ENCODE measurements around the gene WARS2. TPM values are rescaled to one million over a fixed set of nuclear protein-coding genes. Genes with fewer than 3 reads are reported as not detected.

WARS2 gene
- total and polyA plus RNA-seq, 2 donors = 6.8 to 29.3 TPM

- Histone ChIP-seq H3K4me3 (ENCODE audit: low read depth, low read length) (no peak overlapping the region), H3K36me3 (ENCODE audit: insufficient read depth) (no peaks in the 10 kb centered on the region), H3K4me1 (ENCODE audit: insufficient read depth) (peaks cover 6% of the 10 kb centered on the region), H3K27ac (ENCODE audit: low read depth) (no peak overlapping the region)
- no peak for DNase-seq (ENCODE audit: extremely low spot score)
- WGBS = 51% methylated on average over 14 of the region's 14 CpGs
Measured at GRCh38 chr1:119003413-119004128, 136.9 kb downstream of the WARS2 start.

GRCh38 chr1:119002028-119002686 lies 138.3 kb downstream of the WARS2 start:
- Histone ChIP-seq H3K36me3 (ENCODE audit: insufficient read depth) (no peaks in the 10 kb centered on the region), H3K4me3 (ENCODE audit: low read depth, low read length) (no peak overlapping the region), H3K4me1 (ENCODE audit: insufficient read depth) (peaks cover 4% of the 10 kb centered on the region), H3K27ac (ENCODE audit: low read depth) (no peak overlapping the region)
- 13% methylated on average over 16 of the region's 16 CpGs for WGBS
- no peak for DNase-seq (ENCODE audit: extremely low spot score)

- DNase-seq (ENCODE audit: extremely low spot score) = no peak
- Histone ChIP-seq H3K4me1 (ENCODE audit: insufficient read depth) (peaks cover 2% of the 10 kb centered on the region), H3K4me3 (ENCODE audit: low read depth, low read length) (no peak overlapping the region), H3K36me3 (ENCODE audit: insufficient read depth) (no peaks in the 10 kb centered on the region), H3K27ac (ENCODE audit: low read depth) (no peak overlapping the region)
- WGBS = 2% methylated on average over 49 of the region's 49 CpGs
Measured at GRCh38 chr1:119001181-119002027, 139.0 kb downstream of the WARS2 start.

- 3% methylated on average over 44 of the region's 44 CpGs for WGBS
- Histone ChIP-seq H3K27ac (ENCODE audit: low read depth) (no peak overlapping the region), H3K4me1 (ENCODE audit: insufficient read depth) (peaks cover 2% of the 10 kb centered on the region), H3K4me3 (ENCODE audit: low read depth, low read length) (no peak overlapping the region), H3K36me3 (ENCODE audit: insufficient read depth) (no peaks in the 10 kb centered on the region)
- no peak for DNase-seq (ENCODE audit: extremely low spot score)
Measured at GRCh38 chr1:119000371-119001180, 139.9 kb downstream of the WARS2 start.

- no peak overlapping the region for H3K27ac ChIP-seq (ENCODE audit: low read depth)
- H3K4me3 ChIP-seq (ENCODE audit: low read depth, low read length) = no peak overlapping the region
- no peaks in the 10 kb centered on the region for H3K36me3 ChIP-seq (ENCODE audit: insufficient read depth)
- no peak for DNase-seq (ENCODE audit: extremely low spot score)
- WGBS = 12% methylated on average over 27 of the region's 27 CpGs
- peaks cover 2% of the 10 kb centered on the region for H3K4me1 ChIP-seq (ENCODE audit: insufficient read depth)
Measured at GRCh38 chr1:118999348-119000071, 140.9 kb downstream of the WARS2 start.

GRCh38 chr1:118998171-118998570 lies 142.3 kb downstream of the WARS2 start:
- no peak overlapping the region for H3K4me3 ChIP-seq (ENCODE audit: low read depth, low read length)
- 34% methylated on average over 2 of the region's 2 CpGs for WGBS
- H3K4me1 ChIP-seq (ENCODE audit: insufficient read depth) = peaks cover 2% of the 10 kb centered on the region
- no peak for DNase-seq (ENCODE audit: extremely low spot score)
- no peak overlapping the region for H3K27ac ChIP-seq (ENCODE audit: low read depth)
- no peaks in the 10 kb centered on the region for H3K36me3 ChIP-seq (ENCODE audit: insufficient read depth)

- WGBS = 14% methylated on average over 7 of the region's 7 CpGs
- Histone ChIP-seq H3K36me3 (ENCODE audit: insufficient read depth) (no peaks in the 10 kb centered on the region), H3K27ac (ENCODE audit: low read depth) (no peak overlapping the region), H3K4me1 (ENCODE audit: insufficient read depth) (peaks cover 2% of the 10 kb centered on the region), H3K4me3 (ENCODE audit: low read depth, low read length) (no peak overlapping the region)
- DNase-seq (ENCODE audit: extremely low spot score) = no peak
Measured at GRCh38 chr1:118997225-118997624, 143.2 kb downstream of the WARS2 start.

- Histone ChIP-seq H3K4me3 (ENCODE audit: low read depth, low read length) (no peak overlapping the region), H3K27ac (ENCODE audit: low read depth) (no peak overlapping the region), H3K36me3 (ENCODE audit: insufficient read depth) (no peaks in the 10 kb centered on the region), H3K4me1 (ENCODE audit: insufficient read depth) (no peaks in the 10 kb centered on the region)
- 60% methylated on average over 3 of the region's 3 CpGs for WGBS
- DNase-seq (ENCODE audit: extremely low spot score) = no peak
Measured at GRCh38 chr1:118995312-118996016, 145.0 kb downstream of the WARS2 start.

- Histone ChIP-seq H3K27ac (ENCODE audit: low read depth) (no peak overlapping the region), H3K4me1 (ENCODE audit: insufficient read depth) (no peaks in the 10 kb centered on the region), H3K4me3 (ENCODE audit: low read depth, low read length) (no peak overlapping the region), H3K36me3 (ENCODE audit: insufficient read depth) (no peaks in the 10 kb centered on the region)
- WGBS = 19% methylated on average over 9 of the region's 9 CpGs
- DNase-seq (ENCODE audit: extremely low spot score) = no peak
Measured at GRCh38 chr1:118993700-118994026, 146.8 kb downstream of the WARS2 start.

- Histone ChIP-seq H3K4me3 (ENCODE audit: low read depth, low read length) (no peak overlapping the region), H3K36me3 (ENCODE audit: insufficient read depth) (no peaks in the 10 kb centered on the region), H3K4me1 (ENCODE audit: insufficient read depth) (no peaks in the 10 kb centered on the region), H3K27ac (ENCODE audit: low read depth) (no peak overlapping the region)
- no peak for DNase-seq (ENCODE audit: extremely low spot score)
- WGBS = 5% methylated on average over 53 of the region's 53 CpGs
Measured at GRCh38 chr1:118992868-118993699, 147.4 kb downstream of the WARS2 start.

GRCh38 chr1:118992237-118992825 lies 148.1 kb downstream of the WARS2 start:
- Histone ChIP-seq H3K4me3 (ENCODE audit: low read depth, low read length) (no peak overlapping the region), H3K27ac (ENCODE audit: low read depth) (no peak overlapping the region), H3K36me3 (ENCODE audit: insufficient read depth) (no peaks in the 10 kb centered on the region), H3K4me1 (ENCODE audit: insufficient read depth) (no peaks in the 10 kb centered on the region)
- WGBS = 14% methylated on average over 22 of the region's 22 CpGs
- DNase-seq (ENCODE audit: extremely low spot score) = no peak
